GM13976 (cell line): ENCODE data around the gene ARMC12.
"Not testable (repeated sequence)": the region's sequence is repeated elsewhere in the genome, so short reads cannot be mapped to it uniquely, and the experiment has no call there.

Experiments
- DNase-seq: peaks from one replicate; pipeline ENCODE4 v3.0.0; 2012; ENCODE audit warnings: low spot score
- CTCF ChIP-seq: IDR thresholded peaks from 2 replicates; pipeline ENCODE4 v1.5.1; 2012; ENCODE audit warnings: borderline replicate concordance, mild to moderate bottlenecking; ENCODE audit not compliant: insufficient read depth; ENCODE audit errors: extremely low read depth, missing control alignments, control extremely low read depth
- in situ Hi-C: fragments of 300-500 bp; cut with MboI; formaldehyde crosslinking; loops from one replicate; pipeline ENCODE4 v1.12.0; 2022; ENCODE audit warnings: low sequenced_read_pairs, mixed read lengths, inconsistent platforms; ENCODE audit not compliant: unreplicated experiment

ARMC12 gene

GRCh38 chr6:35694462-35694861, 42.4 kb upstream of the ARMC12 start:
- in situ Hi-C loops: no loop called here
- TF ChIP-seq CTCF: no peak
- DNase-seq: no peak

- DNase-seq, in situ Hi-C loops: not testable (repeated sequence)
Measured at GRCh38 chr6:35698430-35698829, 38.4 kb upstream of the ARMC12 start.

- in situ Hi-C loops: no loop called here
- no peak for TF ChIP-seq CTCF
- no peak for DNase-seq
Measured at GRCh38 chr6:35698858-35699257, 38.0 kb upstream of the ARMC12 start.

- in situ Hi-C loops: no loop called here
- no peak for DNase-seq
- no peak for TF ChIP-seq CTCF
Measured at GRCh38 chr6:35703554-35703953, 33.3 kb upstream of the ARMC12 start.

GRCh38 chr6:35706468-35706867, 30.4 kb upstream of the ARMC12 start:
- in situ Hi-C loops: no loop called here
- TF ChIP-seq CTCF: no peak
- no peak for DNase-seq

GRCh38 chr6:35707714-35708407, 29.0 kb upstream of the ARMC12 start:
- no peak for DNase-seq
- in situ Hi-C loops: no loop called here
- no peak for TF ChIP-seq CTCF

GRCh38 chr6:35708585-35708984, 28.2 kb upstream of the ARMC12 start:
- DNase-seq: no peak
- in situ Hi-C loops: no loop called here
- TF ChIP-seq CTCF: no peak
